HepG2 (cell line): ENCODE measurements around the gene TRMT2A. TPM values are rescaled to one million over a fixed set of nuclear protein-coding genes. Genes with fewer than 3 reads are reported as not detected.

ENCODE experiments used
- ARHGAP35 ChIP-seq: sonication (generic); formaldehyde crosslinking; IDR thresholded peaks from 2 replicates; pipeline ENCODE4 v1.9.0; 2022; ENCODE audit warnings: mild to moderate bottlenecking, inconsistent platforms, moderate library complexity, missing genetic modification reagents, borderline replicate concordance
- FOXO1 ChIP-seq: sonication (generic); formaldehyde crosslinking; IDR thresholded peaks from 2 replicates; pipeline ENCODE4 v1.4.0; 2020; ENCODE audit warnings: missing genetic modification reagents
- JUNB ChIP-seq: sonication (generic); formaldehyde crosslinking; IDR thresholded peaks from 2 replicates; pipeline ENCODE4 v1.8.0; 2022; ENCODE audit warnings: missing genetic modification reagents, mild to moderate bottlenecking, borderline replicate concordance
- KDM3A ChIP-seq: IDR thresholded peaks from 2 replicates; pipeline ENCODE4 v1.6.1; 2018; ENCODE audit warnings: low read depth, missing compliant biosample characterization
- TFDP1 ChIP-seq: IDR thresholded peaks from 2 replicates; pipeline ENCODE4 v1.6.1; 2016; ENCODE audit warnings: missing compliant biosample characterization, missing genetic modification reagents, borderline replicate concordance
- THAP11 ChIP-seq: IDR thresholded peaks from 2 replicates; pipeline ENCODE4 v1.6.1; 2016; ENCODE audit warnings: missing biosample characterization, missing genetic modification reagents
- WIZ ChIP-seq: sonication (generic); formaldehyde crosslinking; IDR thresholded peaks from 2 replicates; pipeline ENCODE4 v1.5.1; 2020; ENCODE audit warnings: mild to moderate bottlenecking, missing genetic modification reagents
- ZNF18 ChIP-seq: sonication (generic); formaldehyde crosslinking; IDR thresholded peaks from 2 replicates; pipeline ENCODE4 v1.8.0; 2022; ENCODE audit warnings: mild to moderate bottlenecking, missing genetic modification reagents; ENCODE audit not compliant: insufficient replicate concordance
- ZNF274 ChIP-seq: sonication (generic); formaldehyde crosslinking; IDR thresholded peaks from 2 replicates; pipeline ENCODE4 v1.5.1; 2020; ENCODE audit warnings: mild to moderate bottlenecking, missing genetic modification reagents
- ZNF331 ChIP-seq: sonication (generic); formaldehyde crosslinking; IDR thresholded peaks from 2 replicates; pipeline ENCODE4 v1.4.0; 2020; ENCODE audit warnings: missing genetic modification reagents
- ZNF510 ChIP-seq: sonication (generic); formaldehyde crosslinking; IDR thresholded peaks from 2 replicates; pipeline ENCODE4 v1.4.0; 2020; ENCODE audit warnings: low read depth, mild to moderate bottlenecking, missing genetic modification reagents
- ZNF563 ChIP-seq: sonication (generic); formaldehyde crosslinking; IDR thresholded peaks from 2 replicates; pipeline ENCODE4 v1.8.0; 2022; ENCODE audit warnings: mild to moderate bottlenecking, moderate library complexity, missing genetic modification reagents
- ZSCAN29 ChIP-seq: sonication (generic); formaldehyde crosslinking; conservative IDR thresholded peaks from 2 replicates; pipeline ENCODE4 v1.4.0; 2020; ENCODE audit warnings: mild to moderate bottlenecking, missing genetic modification reagents
- polyA plus RNA-seq, 8 experiments: library from polyadenylated mRNA; depleted of rRNA in 3 of 8; stranded (reverse) in 7 of 8; unstranded in 1 of 8; fragments of >200 nt; fragmentation: Illumina TruSeq in 4 of 8; extraction: Trizol in 4 of 8; gene quantifications; 2 replicates each; pipeline versions ENCODE4 v1.2.1 to v1.2.3, GENCODE V29; 2011 to 2016; ENCODE audit warnings: low read depth in 4 of 8, missing spikeins in 1 of 8, mixed read lengths in 1 of 8; ENCODE audit not compliant: insufficient read depth in 1 of 8
- total RNA-seq, 5 experiments: library from RNA; depleted of rRNA; stranded (reverse); fragments of >200 nt; fragmentation: Illumina TruSeq; extraction: Trizol; gene quantifications; 2 replicates each; pipeline ENCODE4 v1.2.3, GENCODE V29; 2016; ENCODE audit warnings: low read depth in 1 of 5
- TF ChIP-seq, protein P1 (sequence below): sonication (generic); formaldehyde crosslinking; IDR thresholded peaks from 2 replicates; pipeline ENCODE4 v1.4.0; 2020; ENCODE audit warnings: missing genetic modification reagents
- TF ChIP-seq, protein P2 (sequence below): IDR thresholded peaks from 2 replicates; pipeline ENCODE4 v1.6.1; 2016; ENCODE audit warnings: low read depth, missing genetic modification reagents, missing compliant biosample characterization
- TF ChIP-seq, protein P3 (sequence below): sonication (generic); formaldehyde crosslinking; IDR thresholded peaks from 2 replicates; pipeline ENCODE4 v1.4.0; 2020; ENCODE audit warnings: mild to moderate bottlenecking, low read depth, missing genetic modification reagents

Gene TRMT2A
- total and polyA plus RNA-seq, 2 of the 13 experiments (the other 11 are each of a cell fraction or from before 2014, with no cell fraction given), result 24.0 to 30.3 TPM

GRCh38 chr22:20116951-20117632, at the start of gene TRMT2A (continued):
- TF ChIP-seq ARHGAP35 (CRISPR knock-in tag), result peak; percentile 85
- TF ChIP-seq ZNF510 (CRISPR knock-in tag), result no peak
- peak; percentile 100 for TF ChIP-seq TFDP1 (CRISPR knock-in tag)
- peak; percentile 66; the same call in 1 of the 2 replicates for TF ChIP-seq FOXO1 (CRISPR knock-in tag)
- peak; percentile 84 for TF ChIP-seq ZNF18 (CRISPR knock-in tag)
- no peak; the same call in 1 of the 2 replicates for TF ChIP-seq ZNF563 (CRISPR knock-in tag)
- TF ChIP-seq JUNB (CRISPR knock-in tag), result 0 out of 2 replicates have a peak, but pooled peaks have one; percentile 26
- no peak for TF ChIP-seq ZSCAN29 (CRISPR knock-in tag)
- TF ChIP-seq, protein P1, sequence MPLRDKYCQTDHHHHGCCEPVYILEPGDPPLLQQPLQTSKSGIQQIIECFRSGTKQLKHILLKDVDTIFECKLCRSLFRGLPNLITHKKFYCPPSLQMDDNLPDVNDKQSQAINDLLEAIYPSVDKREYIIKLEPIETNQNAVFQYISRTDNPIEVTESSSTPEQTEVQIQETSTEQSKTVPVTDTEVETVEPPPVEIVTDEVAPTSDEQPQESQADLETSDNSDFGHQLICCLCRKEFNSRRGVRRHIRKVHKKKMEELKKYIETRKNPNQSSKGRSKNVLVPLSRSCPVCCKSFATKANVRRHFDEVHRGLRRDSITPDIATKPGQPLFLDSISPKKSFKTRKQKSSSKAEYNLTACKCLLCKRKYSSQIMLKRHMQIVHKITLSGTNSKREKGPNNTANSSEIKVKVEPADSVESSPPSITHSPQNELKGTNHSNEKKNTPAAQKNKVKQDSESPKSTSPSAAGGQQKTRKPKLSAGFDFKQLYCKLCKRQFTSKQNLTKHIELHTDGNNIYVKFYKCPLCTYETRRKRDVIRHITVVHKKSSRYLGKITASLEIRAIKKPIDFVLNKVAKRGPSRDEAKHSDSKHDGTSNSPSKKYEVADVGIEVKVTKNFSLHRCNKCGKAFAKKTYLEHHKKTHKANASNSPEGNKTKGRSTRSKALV, result no peak
- TF ChIP-seq WIZ, result no peak
- no peak; the same call in 1 of the 2 replicates for TF ChIP-seq ZNF274 (CRISPR knock-in tag)
- TF ChIP-seq, protein P2, sequence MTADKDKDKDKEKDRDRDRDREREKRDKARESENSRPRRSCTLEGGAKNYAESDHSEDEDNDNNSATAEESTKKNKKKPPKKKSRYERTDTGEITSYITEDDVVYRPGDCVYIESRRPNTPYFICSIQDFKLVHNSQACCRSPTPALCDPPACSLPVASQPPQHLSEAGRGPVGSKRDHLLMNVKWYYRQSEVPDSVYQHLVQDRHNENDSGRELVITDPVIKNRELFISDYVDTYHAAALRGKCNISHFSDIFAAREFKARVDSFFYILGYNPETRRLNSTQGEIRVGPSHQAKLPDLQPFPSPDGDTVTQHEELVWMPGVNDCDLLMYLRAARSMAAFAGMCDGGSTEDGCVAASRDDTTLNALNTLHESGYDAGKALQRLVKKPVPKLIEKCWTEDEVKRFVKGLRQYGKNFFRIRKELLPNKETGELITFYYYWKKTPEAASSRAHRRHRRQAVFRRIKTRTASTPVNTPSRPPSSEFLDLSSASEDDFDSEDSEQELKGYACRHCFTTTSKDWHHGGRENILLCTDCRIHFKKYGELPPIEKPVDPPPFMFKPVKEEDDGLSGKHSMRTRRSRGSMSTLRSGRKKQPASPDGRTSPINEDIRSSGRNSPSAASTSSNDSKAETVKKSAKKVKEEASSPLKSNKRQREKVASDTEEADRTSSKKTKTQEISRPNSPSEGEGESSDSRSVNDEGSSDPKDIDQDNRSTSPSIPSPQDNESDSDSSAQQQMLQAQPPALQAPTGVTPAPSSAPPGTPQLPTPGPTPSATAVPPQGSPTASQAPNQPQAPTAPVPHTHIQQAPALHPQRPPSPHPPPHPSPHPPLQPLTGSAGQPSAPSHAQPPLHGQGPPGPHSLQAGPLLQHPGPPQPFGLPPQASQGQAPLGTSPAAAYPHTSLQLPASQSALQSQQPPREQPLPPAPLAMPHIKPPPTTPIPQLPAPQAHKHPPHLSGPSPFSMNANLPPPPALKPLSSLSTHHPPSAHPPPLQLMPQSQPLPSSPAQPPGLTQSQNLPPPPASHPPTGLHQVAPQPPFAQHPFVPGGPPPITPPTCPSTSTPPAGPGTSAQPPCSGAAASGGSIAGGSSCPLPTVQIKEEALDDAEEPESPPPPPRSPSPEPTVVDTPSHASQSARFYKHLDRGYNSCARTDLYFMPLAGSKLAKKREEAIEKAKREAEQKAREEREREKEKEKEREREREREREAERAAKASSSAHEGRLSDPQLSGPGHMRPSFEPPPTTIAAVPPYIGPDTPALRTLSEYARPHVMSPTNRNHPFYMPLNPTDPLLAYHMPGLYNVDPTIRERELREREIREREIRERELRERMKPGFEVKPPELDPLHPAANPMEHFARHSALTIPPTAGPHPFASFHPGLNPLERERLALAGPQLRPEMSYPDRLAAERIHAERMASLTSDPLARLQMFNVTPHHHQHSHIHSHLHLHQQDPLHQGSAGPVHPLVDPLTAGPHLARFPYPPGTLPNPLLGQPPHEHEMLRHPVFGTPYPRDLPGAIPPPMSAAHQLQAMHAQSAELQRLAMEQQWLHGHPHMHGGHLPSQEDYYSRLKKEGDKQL (CRISPR knock-in tag), result peak; percentile 30; the same call in 1 of the 2 replicates
- peak; percentile 91 for TF ChIP-seq ZNF331
- TF ChIP-seq, protein P3, sequence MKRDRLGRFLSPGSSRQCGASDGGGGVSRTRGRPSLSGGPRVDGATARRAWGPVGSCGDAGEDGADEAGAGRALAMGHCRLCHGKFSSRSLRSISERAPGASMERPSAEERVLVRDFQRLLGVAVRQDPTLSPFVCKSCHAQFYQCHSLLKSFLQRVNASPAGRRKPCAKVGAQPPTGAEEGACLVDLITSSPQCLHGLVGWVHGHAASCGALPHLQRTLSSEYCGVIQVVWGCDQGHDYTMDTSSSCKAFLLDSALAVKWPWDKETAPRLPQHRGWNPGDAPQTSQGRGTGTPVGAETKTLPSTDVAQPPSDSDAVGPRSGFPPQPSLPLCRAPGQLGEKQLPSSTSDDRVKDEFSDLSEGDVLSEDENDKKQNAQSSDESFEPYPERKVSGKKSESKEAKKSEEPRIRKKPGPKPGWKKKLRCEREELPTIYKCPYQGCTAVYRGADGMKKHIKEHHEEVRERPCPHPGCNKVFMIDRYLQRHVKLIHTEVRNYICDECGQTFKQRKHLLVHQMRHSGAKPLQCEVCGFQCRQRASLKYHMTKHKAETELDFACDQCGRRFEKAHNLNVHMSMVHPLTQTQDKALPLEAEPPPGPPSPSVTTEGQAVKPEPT (CRISPR knock-in tag), result peak; percentile 98
- 0 out of 2 replicates have a peak, but pooled peaks have one; percentile 75 for TF ChIP-seq KDM3A (CRISPR knock-in tag)
- TF ChIP-seq THAP11, result peak; percentile 96
